WTC11 (cell line): ENCODE results near the gene PSMB11.

ENCODE experiments used
- AFF4 ChIP-seq: sonication (generic); formaldehyde crosslinking; IDR thresholded peaks from 2 replicates; pipeline ENCODE4 v1.8.1; 2023; ENCODE audit warnings: mild to moderate bottlenecking, missing genetic modification reagents, borderline replicate concordance
- CTCF ChIP-seq: fragments of 200-600 bp; IDR thresholded peaks from 2 replicates; pipeline ENCODE4 v1.8.0; 2022; ENCODE audit warnings: antibody characterized with exemption
- ERG ChIP-seq: fragments of 250-450 bp; sonication (Bioruptor Pico); IDR thresholded peaks from 2 replicates; pipeline ENCODE4 v1.8.0; 2021; ENCODE audit warnings: mild to moderate bottlenecking
- HMGA2 ChIP-seq: fragments of 250-450 bp; sonication (Bioruptor Pico); IDR thresholded peaks from 2 replicates; pipeline ENCODE4 v1.4.0; 2021; ENCODE audit warnings: mild to moderate bottlenecking, moderate library complexity
- IRF1 ChIP-seq: sonication (generic); formaldehyde crosslinking; IDR thresholded peaks from 2 replicates; pipeline ENCODE4 v1.8.0; 2023; ENCODE audit warnings: missing genetic modification reagents
- MAX ChIP-seq: sonication (generic); formaldehyde crosslinking; IDR thresholded peaks from 2 replicates; pipeline ENCODE4 v1.8.0; 2022; ENCODE audit warnings: mild to moderate bottlenecking, missing genetic modification reagents
- NR3C1 ChIP-seq: sonication (generic); formaldehyde crosslinking; conservative IDR thresholded peaks from 2 replicates; pipeline ENCODE4 v1.8.1; 2023; ENCODE audit warnings: low read depth, mild to moderate bottlenecking, missing genetic modification reagents
- SP1 ChIP-seq: sonication (generic); formaldehyde crosslinking; conservative IDR thresholded peaks from 2 replicates; pipeline ENCODE4 v1.8.1; 2022; ENCODE audit warnings: missing genetic modification reagents
- TP53 ChIP-seq: sonication (generic); formaldehyde crosslinking; IDR thresholded peaks from 2 replicates; pipeline ENCODE4 v1.8.1; 2023; ENCODE audit warnings: mild to moderate bottlenecking, missing genetic modification reagents
- ZNF263 ChIP-seq: sonication (generic); formaldehyde crosslinking; IDR thresholded peaks from 2 replicates; pipeline ENCODE4 v1.8.1; 2022; ENCODE audit warnings: low read depth, mild to moderate bottlenecking, moderate library complexity, missing genetic modification reagents

- TF ChIP-seq HMGA2 (CRISPR knock-in tag) = no peak
- no peak for TF ChIP-seq TP53 (CRISPR knock-in tag)
- no peak for TF ChIP-seq NR3C1
- no peak for TF ChIP-seq SP1
- TF ChIP-seq IRF1 = no peak
- no peak for TF ChIP-seq CTCF
- no peak for TF ChIP-seq ERG (CRISPR knock-in tag)
- TF ChIP-seq MAX (CRISPR knock-in tag) = no peak
- TF ChIP-seq ZNF263 = no peak
- TF ChIP-seq AFF4 (CRISPR knock-in tag) = no peak
Observed at GRCh38 chr14:23020143-23021128, 21.6 kb upstream of the PSMB11 start.
